VCaP (cell line): Measurements from ENCODE around the gene CDK5R2.

Experiments
- H3K27ac ChIP-seq: fragments of 450-650 bp; 2 replicates; pipeline ENCODE4 v1.5.1; 2017
- CTCF ChIP-seq: fragments of 450-650 bp; conservative IDR thresholded peaks from 2 replicates; pipeline ENCODE4 v1.5.1; 2017; ENCODE audit warnings: mild to moderate bottlenecking, moderate library complexity

Gene CDK5R2

GRCh38 chr2:218958276-218958675, 1.2 kb upstream of the CDK5R2 start:
- H3K27ac ChIP-seq = no peak overlapping the region
- no peak for TF ChIP-seq CTCF

GRCh38 chr2:218959761-218960308, 369 bp downstream of the CDK5R2 start:
- no peak for TF ChIP-seq CTCF
- H3K27ac ChIP-seq = peak overlapping the region; percentile 68; the same call in 1 of the 2 replicates

- peak overlapping the region; percentile 68; the same call in 1 of the 2 replicates for H3K27ac ChIP-seq
Measured at GRCh38 chr2:218960309-218961165, 1.1 kb downstream of the CDK5R2 start.

GRCh38 chr2:218961229-218961628, 1.8 kb downstream of the CDK5R2 start:
- TF ChIP-seq CTCF = no peak
- H3K27ac ChIP-seq = no peak overlapping the region; the same call in 1 of the 2 replicates

More at GRCh38 chr2:218960309-218961165, 1.1 kb downstream of the CDK5R2 start:
- 0 out of 2 replicates have a peak, but pooled peaks have one; percentile 16 for TF ChIP-seq CTCF

- no peak overlapping the region for H3K27ac ChIP-seq
- no peak for TF ChIP-seq CTCF
Measured at GRCh38 chr2:218961651-218962570, 2.4 kb downstream of the CDK5R2 start.

GRCh38 chr2:218962859-218963492, 3.5 kb downstream of the CDK5R2 start:
- peak overlapping the region; percentile 58; the same call in 1 of the 2 replicates for H3K27ac ChIP-seq
- no peak for TF ChIP-seq CTCF
